Fibroblast of the conjunctiva (primary cell): ENCODE data around the gene ACTN2.
"Not testable (repeated sequence)": the region's sequence is repeated elsewhere in the genome, so short reads cannot be mapped to it uniquely, and the experiment has no call there.

Experiments
- DNase-seq: peaks from one replicate; pipeline ENCODE4 v3.0.0-alpha.2; 2010; ENCODE audit warnings: low read depth

Gene ACTN2

GRCh38 chr1:236685917-236686814 lies at the start of gene ACTN2:
Gene ACTN2 (plus strand): TSS chr1:236686499. CDS start chr1:236686674, 175 bp downstream.
- no peak for DNase-seq

GRCh38 chr1:236638945-236639344 lies 47.4 kb upstream of the ACTN2 start:
- no peak for DNase-seq

GRCh38 chr1:236639686-236640085 lies 46.6 kb upstream of the ACTN2 start:
- DNase-seq, result no peak

- DNase-seq, result no peak
Observed at GRCh38 chr1:236642763-236643162, 43.5 kb upstream of the ACTN2 start.

- DNase-seq, result no peak
Observed at GRCh38 chr1:236645016-236645680, 41.2 kb upstream of the ACTN2 start.

GRCh38 chr1:236654511-236654910 lies 31.8 kb upstream of the ACTN2 start:
- no peak for DNase-seq

- DNase-seq, result no peak
Observed at GRCh38 chr1:236654957-236655356, 31.3 kb upstream of the ACTN2 start.

GRCh38 chr1:236657398-236657797 lies 28.9 kb upstream of the ACTN2 start:
- no peak for DNase-seq

- DNase-seq, result no peak
Observed at GRCh38 chr1:236659792-236660587, 26.3 kb upstream of the ACTN2 start.

- DNase-seq, result no peak
Observed at GRCh38 chr1:236663934-236664333, 22.4 kb upstream of the ACTN2 start.

GRCh38 chr1:236668909-236669308 lies 17.4 kb upstream of the ACTN2 start:
- DNase-seq, result not testable (repeated sequence)

GRCh38 chr1:236670060-236670459 lies 16.2 kb upstream of the ACTN2 start:
- no peak for DNase-seq

- DNase-seq, result peak; percentile 29
Observed at GRCh38 chr1:236673289-236673919, 12.9 kb upstream of the ACTN2 start.

GRCh38 chr1:236677641-236678235 lies 8.6 kb upstream of the ACTN2 start:
- DNase-seq, result no peak

- DNase-seq, result no peak
Observed at GRCh38 chr1:236681219-236681618, 5.1 kb upstream of the ACTN2 start.

GRCh38 chr1:236685205-236685916 lies 938 bp upstream of the ACTN2 start:
- no peak for DNase-seq

GRCh38 chr1:236686815-236687160 lies 489 bp downstream of the ACTN2 start:
- no peak for DNase-seq

GRCh38 chr1:236687273-236687672 lies 974 bp downstream of the ACTN2 start:
- DNase-seq, result no peak

- no peak for DNase-seq
Observed at GRCh38 chr1:236688705-236689104, 2.4 kb downstream of the ACTN2 start.

GRCh38 chr1:236689713-236690569 lies 3.6 kb downstream of the ACTN2 start:
- no peak for DNase-seq
